Measurements from ENCODE around the gene PLEKHD1. TPM values are rescaled to one million over a fixed set of nuclear protein-coding genes. Genes with fewer than 3 reads are reported as not detected.

Gene PLEKHD1
- total RNA-seq, 4 donors from 2014 or later, result not detected

- no peak for DNase-seq
- H3K4me1 ChIP-seq, result no peaks in the 10 kb centered on the region
- TF ChIP-seq POLR2A (IDR thresholded peaks at IDR 0.05), result no peak
- TF ChIP-seq, protein P1, sequence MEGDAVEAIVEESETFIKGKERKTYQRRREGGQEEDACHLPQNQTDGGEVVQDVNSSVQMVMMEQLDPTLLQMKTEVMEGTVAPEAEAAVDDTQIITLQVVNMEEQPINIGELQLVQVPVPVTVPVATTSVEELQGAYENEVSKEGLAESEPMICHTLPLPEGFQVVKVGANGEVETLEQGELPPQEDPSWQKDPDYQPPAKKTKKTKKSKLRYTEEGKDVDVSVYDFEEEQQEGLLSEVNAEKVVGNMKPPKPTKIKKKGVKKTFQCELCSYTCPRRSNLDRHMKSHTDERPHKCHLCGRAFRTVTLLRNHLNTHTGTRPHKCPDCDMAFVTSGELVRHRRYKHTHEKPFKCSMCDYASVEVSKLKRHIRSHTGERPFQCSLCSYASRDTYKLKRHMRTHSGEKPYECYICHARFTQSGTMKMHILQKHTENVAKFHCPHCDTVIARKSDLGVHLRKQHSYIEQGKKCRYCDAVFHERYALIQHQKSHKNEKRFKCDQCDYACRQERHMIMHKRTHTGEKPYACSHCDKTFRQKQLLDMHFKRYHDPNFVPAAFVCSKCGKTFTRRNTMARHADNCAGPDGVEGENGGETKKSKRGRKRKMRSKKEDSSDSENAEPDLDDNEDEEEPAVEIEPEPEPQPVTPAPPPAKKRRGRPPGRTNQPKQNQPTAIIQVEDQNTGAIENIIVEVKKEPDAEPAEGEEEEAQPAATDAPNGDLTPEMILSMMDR (IDR thresholded peaks at IDR 0.05), result no peak
- no peak overlapping the region for H3K4me3 ChIP-seq
- H3K27ac ChIP-seq, result no peak overlapping the region
- no peaks in the 10 kb centered on the region for H3K9me3 ChIP-seq
- no peaks in the 10 kb centered on the region for H3K27me3 ChIP-seq
- no peaks in the 10 kb centered on the region for H3K36me3 ChIP-seq
Observed at GRCh38 chr14:69540654-69541335, 56.3 kb downstream of the PLEKHD1 start.

- H3K27ac ChIP-seq, result no peak overlapping the region
- H3K9me3 ChIP-seq, result no peaks in the 10 kb centered on the region
- DNase-seq, result no peak
- H3K4me3 ChIP-seq, result no peak overlapping the region
- no peak for TF ChIP-seq POLR2A (IDR thresholded peaks at IDR 0.05)
- TF ChIP-seq, protein P1 (IDR thresholded peaks at IDR 0.05), result no peak
- H3K36me3 ChIP-seq, result no peaks in the 10 kb centered on the region
- no peaks in the 10 kb centered on the region for H3K27me3 ChIP-seq
- H3K4me1 ChIP-seq, result no peaks in the 10 kb centered on the region
Observed at GRCh38 chr14:69542311-69542710, 57.8 kb downstream of the PLEKHD1 start.

- DNase-seq, result peak in 2 of 3 donors; percentile 18 to 69
- Histone ChIP-seq H3K4me3 (no peak overlapping the region), H3K9me3 (no peaks in the 10 kb centered on the region), H3K4me1 (no peaks in the 10 kb centered on the region), H3K36me3 (no peaks in the 10 kb centered on the region), H3K27ac (no peak overlapping the region), H3K27me3 (no peaks in the 10 kb centered on the region)
- TF ChIP-seq POLR2A (IDR thresholded peaks at IDR 0.05), result no peak
- TF ChIP-seq, protein P1 (IDR thresholded peaks at IDR 0.05), result no peak
Observed at GRCh38 chr14:69543341-69544115, 59.0 kb downstream of the PLEKHD1 start.

GRCh38 chr14:69547701-69548348 is 63.3 kb downstream of the PLEKHD1 start:
- TF ChIP-seq, protein P1 (IDR thresholded peaks at IDR 0.05), result peak in 3 of 6 experiments; percentile 15 to 35 (median 22)
- no peak for TF ChIP-seq POLR2A (IDR thresholded peaks at IDR 0.05)
- no peak overlapping the region for H3K4me3 ChIP-seq
- H3K27ac ChIP-seq, result no peak overlapping the region
- no peaks in the 10 kb centered on the region for H3K36me3 ChIP-seq
- no peak for DNase-seq
- no peaks in the 10 kb centered on the region for H3K9me3 ChIP-seq
- H3K4me1 ChIP-seq, result no peaks in the 10 kb centered on the region
- no peaks in the 10 kb centered on the region for H3K27me3 ChIP-seq

GRCh38 chr14:69548566-69548965 is 64.0 kb downstream of the PLEKHD1 start:
- H3K27ac ChIP-seq, result no peak overlapping the region
- no peak for DNase-seq
- H3K27me3 ChIP-seq, result no peaks in the 10 kb centered on the region
- no peaks in the 10 kb centered on the region for H3K4me1 ChIP-seq
- H3K36me3 ChIP-seq, result no peaks in the 10 kb centered on the region
- no peak for TF ChIP-seq POLR2A (IDR thresholded peaks at IDR 0.05)
- TF ChIP-seq, protein P1 (IDR thresholded peaks at IDR 0.05), result no peak
- no peaks in the 10 kb centered on the region for H3K9me3 ChIP-seq
- H3K4me3 ChIP-seq, result no peak overlapping the region

All from Peyer's patch (tissue), 4 donors.